GM23338 (cell line): ENCODE data around the gene SLC25A41. TPM values are rescaled to one million over a fixed set of nuclear protein-coding genes. Genes with fewer than 3 reads are reported as not detected.

Experiments
- ATAC-seq: fragments of 200-7000 bp; cut with Tn5 transposase; 3 replicates; pipeline ENCODE4 v1.9.1; 2020
- DNase-seq: peaks from one replicate; pipeline ENCODE4 v3.0.0-alpha.2; 2015; ENCODE audit warnings: low spot score
- H2AFZ ChIP-seq: fragments of 200-600 bp; sonication (generic); 2 replicates; pipeline ENCODE4 v1.8.0; 2016; ENCODE audit warnings: antibody characterized with exemption, mild to moderate bottlenecking, moderate library complexity
- H3F3A ChIP-seq: fragments of 200-600 bp; sonication (generic); replicated peaks from 2 replicates; pipeline ENCODE4 v1.8.0; 2017; ENCODE audit warnings: antibody characterized with exemption, mixed run types, low read depth
- H3K27ac ChIP-seq: fragments of 200-600 bp; sonication (generic); 2 replicates; pipeline ENCODE4 v1.6.1; 2016; ENCODE audit warnings: low read depth
- H3K27me3 ChIP-seq: fragments of 200-600 bp; sonication (generic); 2 replicates; pipeline ENCODE4 v1.8.0; 2016; ENCODE audit warnings: mild to moderate bottlenecking, mixed run types, moderate library complexity; ENCODE audit not compliant: insufficient read depth
- H3K36me3 ChIP-seq: fragments of 200-600 bp; sonication (generic); 2 replicates; pipeline ENCODE4 v1.8.0; 2016; ENCODE audit warnings: mild to moderate bottlenecking; ENCODE audit not compliant: insufficient read depth
- H3K4me1 ChIP-seq: fragments of 200-600 bp; sonication (generic); 2 replicates; pipeline ENCODE4 v1.8.0; 2016; ENCODE audit warnings: mild to moderate bottlenecking, moderate library complexity; ENCODE audit not compliant: insufficient read depth
- H3K4me2 ChIP-seq: fragments of 200-600 bp; sonication (generic); 2 replicates; pipeline ENCODE4 v1.7.1; 2017; ENCODE audit warnings: mixed run types
- H3K4me3 ChIP-seq: fragments of 200-600 bp; sonication (generic); 2 replicates; pipeline ENCODE4 v1.6.1; 2016; ENCODE audit warnings: mixed run types
- H3K79me2 ChIP-seq: fragments of 200-600 bp; sonication (generic); replicated peaks from 2 replicates; pipeline ENCODE4 v1.8.0; 2017; ENCODE audit warnings: mild to moderate bottlenecking; ENCODE audit not compliant: insufficient read depth
- H3K9me2 ChIP-seq: fragments of 200-600 bp; sonication (generic); 2 replicates; pipeline ENCODE4 v1.8.0; 2017; ENCODE audit not compliant: insufficient read depth
- H4K20me1 ChIP-seq: fragments of 200-600 bp; sonication (generic); replicated peaks from 2 replicates; pipeline ENCODE4 v1.8.0; 2017; ENCODE audit warnings: mild to moderate bottlenecking; ENCODE audit not compliant: insufficient read depth
- H3K27ac Mint-ChIP-seq: 2 replicates; pipeline ENCODE4 v1.8.0; 2020; ENCODE audit warnings: inconsistent platforms, mild to moderate bottlenecking, moderate library complexity, mixed read lengths
- H3K27me3 Mint-ChIP-seq: 3 replicates; pipeline ENCODE4 v1.8.0; 2022; ENCODE audit warnings: low read depth, mild to moderate bottlenecking, moderate library complexity, mixed read lengths, inconsistent platforms; ENCODE audit not compliant: insufficient read depth, poor library complexity
- H3K36me3 Mint-ChIP-seq: 3 replicates; pipeline ENCODE4 v1.8.0; 2021; ENCODE audit warnings: low read depth, mild to moderate bottlenecking, inconsistent platforms, moderate library complexity, mixed read lengths
- H3K4me1 Mint-ChIP-seq: 3 replicates; pipeline ENCODE4 v1.8.0; 2020; ENCODE audit warnings: mild to moderate bottlenecking, inconsistent platforms, mixed read lengths
- H3K4me3 Mint-ChIP-seq: 3 replicates; pipeline ENCODE4 v1.8.0; 2021; ENCODE audit warnings: moderate library complexity, mild to moderate bottlenecking, inconsistent platforms, mixed read lengths
- H3K9me3 Mint-ChIP-seq: 3 replicates; pipeline ENCODE4 v1.8.0; 2020; ENCODE audit warnings: moderate library complexity, mild to moderate bottlenecking, inconsistent platforms, mixed read lengths
- CREB1 ChIP-seq: fragments of 250-450 bp; sonication (Bioruptor Pico); IDR thresholded peaks from 2 replicates; pipeline ENCODE4 v1.5.0; 2020; ENCODE audit warnings: low read depth, mild to moderate bottlenecking, moderate library complexity
- EZH2 ChIP-seq: fragments of 200-600 bp; sonication (generic); IDR thresholded peaks from one replicate; pipeline ENCODE4 v1.8.0; 2017; ENCODE audit warnings: antibody characterized with exemption, mild to moderate bottlenecking, low read depth; ENCODE audit not compliant: unreplicated experiment
- NANOG ChIP-seq: IDR thresholded peaks from 2 replicates; pipeline ENCODE4 v1.6.1; 2016; ENCODE audit warnings: antibody characterized with exemption, borderline replicate concordance
- POLR2AphosphoS5 ChIP-seq: IDR thresholded peaks from 2 replicates; pipeline ENCODE4 v1.6.1; 2016; ENCODE audit warnings: antibody characterized with exemption, low read depth
- STAT1 ChIP-seq: IDR thresholded peaks from one replicate; pipeline ENCODE4 v1.6.1; 2016; ENCODE audit warnings: antibody characterized with exemption; ENCODE audit not compliant: unreplicated experiment
- ZNF114 ChIP-seq: fragments of 250-450 bp; sonication (Bioruptor Pico); IDR thresholded peaks from 2 replicates; pipeline ENCODE4 v1.5.0; 2020; ENCODE audit warnings: mild to moderate bottlenecking, moderate library complexity
- polyA plus RNA-seq: library from polyadenylated mRNA; unstranded; fragments of >200 nt; fragmentation: Nextera tagmentation; extraction: Ambion mirVana; gene quantifications from 2 replicates; pipeline ENCODE4 v1.2.1, GENCODE V29; 2016
- total RNA-seq: library from RNA; depleted of rRNA; stranded (reverse); fragments of >200 nt; shearing (Covaris generic); gene quantifications from 2 replicates; pipeline ENCODE4 v1.2.3, GENCODE V29; 2014
- TF ChIP-seq, protein P1 (sequence below), 2 experiments: fragments of 200-600 bp in 1 of 2; sonication (generic) in 1 of 2; conservative IDR thresholded peaks; 2 replicates each; pipeline versions ENCODE4 v1.5.1 to v1.6.1; 2016 to 2017; ENCODE audit warnings: antibody characterized with exemption in 2 of 2, low read depth in 2 of 2, mild to moderate bottlenecking in 2 of 2, moderate library complexity in 1 of 2
- TF ChIP-seq, protein P2 (sequence below): IDR thresholded peaks from 2 replicates; pipeline ENCODE4 v1.6.1; 2016; ENCODE audit warnings: antibody characterized with exemption
- TF ChIP-seq, protein P3 (sequence below): IDR thresholded peaks from one replicate; pipeline ENCODE4 v1.6.1; 2018; ENCODE audit warnings: antibody characterized with exemption; ENCODE audit not compliant: unreplicated experiment

Gene SLC25A41
- total and polyA plus RNA-seq, 2 experiments from 2014 or later, result 0.24 to 0.35 TPM

DNA sequence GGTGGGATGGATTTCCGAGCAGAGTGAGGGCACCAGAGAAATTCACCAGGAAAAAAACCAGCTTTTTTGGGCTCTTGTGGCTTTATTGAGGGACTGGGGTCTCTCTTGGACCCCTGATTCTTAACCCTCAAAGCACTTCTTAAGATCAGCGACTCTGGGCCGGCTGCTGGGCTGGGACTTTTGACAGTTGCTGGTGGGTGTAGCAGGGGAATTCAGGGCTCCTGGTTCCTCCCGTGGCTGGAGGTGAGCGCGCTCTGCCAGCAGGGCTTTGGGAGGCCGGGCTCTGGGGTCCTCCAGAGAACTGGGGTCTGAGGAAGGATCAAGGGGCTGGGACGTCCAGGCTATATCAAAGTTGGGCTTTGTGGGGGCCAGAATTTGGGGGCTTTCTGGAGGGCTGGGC, 33.8 kb upstream of the SLC25A41 start (continued):
- TF ChIP-seq, protein P1, sequence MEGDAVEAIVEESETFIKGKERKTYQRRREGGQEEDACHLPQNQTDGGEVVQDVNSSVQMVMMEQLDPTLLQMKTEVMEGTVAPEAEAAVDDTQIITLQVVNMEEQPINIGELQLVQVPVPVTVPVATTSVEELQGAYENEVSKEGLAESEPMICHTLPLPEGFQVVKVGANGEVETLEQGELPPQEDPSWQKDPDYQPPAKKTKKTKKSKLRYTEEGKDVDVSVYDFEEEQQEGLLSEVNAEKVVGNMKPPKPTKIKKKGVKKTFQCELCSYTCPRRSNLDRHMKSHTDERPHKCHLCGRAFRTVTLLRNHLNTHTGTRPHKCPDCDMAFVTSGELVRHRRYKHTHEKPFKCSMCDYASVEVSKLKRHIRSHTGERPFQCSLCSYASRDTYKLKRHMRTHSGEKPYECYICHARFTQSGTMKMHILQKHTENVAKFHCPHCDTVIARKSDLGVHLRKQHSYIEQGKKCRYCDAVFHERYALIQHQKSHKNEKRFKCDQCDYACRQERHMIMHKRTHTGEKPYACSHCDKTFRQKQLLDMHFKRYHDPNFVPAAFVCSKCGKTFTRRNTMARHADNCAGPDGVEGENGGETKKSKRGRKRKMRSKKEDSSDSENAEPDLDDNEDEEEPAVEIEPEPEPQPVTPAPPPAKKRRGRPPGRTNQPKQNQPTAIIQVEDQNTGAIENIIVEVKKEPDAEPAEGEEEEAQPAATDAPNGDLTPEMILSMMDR (conservative IDR thresholded peaks at IDR 0.05; ENCODE audit: low read depth in 2 of 2), result no peak
- TF ChIP-seq POLR2AphosphoS5, result no peak
- no peak for TF ChIP-seq ZNF114 (CRISPR knock-in tag)

DNA sequence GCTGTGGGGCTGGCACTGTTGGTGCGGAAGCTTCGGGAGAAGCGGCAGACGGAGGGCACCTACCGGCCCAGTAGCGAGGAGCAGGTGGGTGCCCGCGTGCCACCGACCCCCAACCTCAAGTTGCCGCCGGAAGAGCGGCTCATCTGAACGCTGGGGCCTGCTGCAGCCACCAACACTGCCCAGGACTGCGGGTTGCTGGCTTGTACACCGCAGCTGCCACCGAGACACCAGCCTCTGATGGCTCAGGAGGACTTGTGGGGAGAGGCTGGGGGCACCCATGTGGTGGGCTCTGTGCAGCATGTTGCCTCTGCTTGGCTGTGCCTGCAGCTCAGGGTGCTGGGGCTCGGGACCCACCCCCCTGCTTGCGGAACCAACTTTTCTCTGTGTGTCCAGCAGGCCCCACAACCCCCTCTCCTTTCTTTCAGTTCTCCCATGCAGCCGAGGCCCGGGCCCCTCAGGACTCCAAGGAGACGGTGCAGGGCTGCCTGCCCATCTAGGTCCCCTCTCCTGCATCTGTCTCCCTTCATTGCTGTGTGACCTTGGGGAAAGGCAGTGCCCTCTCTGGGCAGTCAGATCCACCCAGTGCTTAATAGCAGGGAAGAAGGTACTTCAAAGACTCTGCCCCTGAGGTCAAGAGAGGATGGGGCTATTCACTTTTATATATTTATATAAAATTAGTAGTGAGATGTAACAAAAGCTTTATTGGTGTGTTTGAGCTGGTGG, 33.1 kb upstream of the SLC25A41 start:
- no peak overlapping the region for H3K27ac ChIP-seq
- no peak overlapping the region for H3K4me2 ChIP-seq
- no peaks in the 10 kb centered on the region for H3K9me3 Mint-ChIP-seq
- 0 out of 2 replicates have a peak, but pooled peaks cover 6% of the 10 kb centered on the region for H3K4me1 ChIP-seq
- no peaks in the 10 kb centered on the region for H3K9me2 ChIP-seq
- peaks cover 16% of the 10 kb centered on the region for H3K27me3 Mint-ChIP-seq
- peaks cover 5% of the 10 kb centered on the region; the same call in 1 of the 2 replicates for H3K27me3 ChIP-seq
- H3K4me3 Mint-ChIP-seq, result no peak overlapping the region
- DNase-seq (no peak), ATAC-seq (no peak)
- no peaks in the 10 kb centered on the region for H3K36me3 ChIP-seq
- peaks cover 18% of the 10 kb centered on the region; the same call in 2 of the 3 replicates for H3K4me1 Mint-ChIP-seq
- H3F3A ChIP-seq, result no peaks in the 10 kb centered on the region
- H3K27ac Mint-ChIP-seq, result no peak overlapping the region
- peaks cover 19% of the 10 kb centered on the region for H3K36me3 Mint-ChIP-seq
- H4K20me1 ChIP-seq, result no peaks in the 10 kb centered on the region
- no peak overlapping the region for H3K4me3 ChIP-seq
- peaks cover 6% of the 10 kb centered on the region; the same call in 1 of the 2 replicates for H3K79me2 ChIP-seq
- no peak overlapping the region for H2AFZ ChIP-seq
- TF ChIP-seq, protein P2, sequence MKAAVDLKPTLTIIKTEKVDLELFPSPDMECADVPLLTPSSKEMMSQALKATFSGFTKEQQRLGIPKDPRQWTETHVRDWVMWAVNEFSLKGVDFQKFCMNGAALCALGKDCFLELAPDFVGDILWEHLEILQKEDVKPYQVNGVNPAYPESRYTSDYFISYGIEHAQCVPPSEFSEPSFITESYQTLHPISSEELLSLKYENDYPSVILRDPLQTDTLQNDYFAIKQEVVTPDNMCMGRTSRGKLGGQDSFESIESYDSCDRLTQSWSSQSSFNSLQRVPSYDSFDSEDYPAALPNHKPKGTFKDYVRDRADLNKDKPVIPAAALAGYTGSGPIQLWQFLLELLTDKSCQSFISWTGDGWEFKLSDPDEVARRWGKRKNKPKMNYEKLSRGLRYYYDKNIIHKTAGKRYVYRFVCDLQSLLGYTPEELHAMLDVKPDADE, result no peak
- no peak for TF ChIP-seq NANOG
- TF ChIP-seq, protein P1 (conservative IDR thresholded peaks at IDR 0.05; ENCODE audit: low read depth in 2 of 2), result no peak
- no peak for TF ChIP-seq EZH2
- no peak for TF ChIP-seq STAT1
- TF ChIP-seq CREB1, result no peak
- TF ChIP-seq, protein P3, sequence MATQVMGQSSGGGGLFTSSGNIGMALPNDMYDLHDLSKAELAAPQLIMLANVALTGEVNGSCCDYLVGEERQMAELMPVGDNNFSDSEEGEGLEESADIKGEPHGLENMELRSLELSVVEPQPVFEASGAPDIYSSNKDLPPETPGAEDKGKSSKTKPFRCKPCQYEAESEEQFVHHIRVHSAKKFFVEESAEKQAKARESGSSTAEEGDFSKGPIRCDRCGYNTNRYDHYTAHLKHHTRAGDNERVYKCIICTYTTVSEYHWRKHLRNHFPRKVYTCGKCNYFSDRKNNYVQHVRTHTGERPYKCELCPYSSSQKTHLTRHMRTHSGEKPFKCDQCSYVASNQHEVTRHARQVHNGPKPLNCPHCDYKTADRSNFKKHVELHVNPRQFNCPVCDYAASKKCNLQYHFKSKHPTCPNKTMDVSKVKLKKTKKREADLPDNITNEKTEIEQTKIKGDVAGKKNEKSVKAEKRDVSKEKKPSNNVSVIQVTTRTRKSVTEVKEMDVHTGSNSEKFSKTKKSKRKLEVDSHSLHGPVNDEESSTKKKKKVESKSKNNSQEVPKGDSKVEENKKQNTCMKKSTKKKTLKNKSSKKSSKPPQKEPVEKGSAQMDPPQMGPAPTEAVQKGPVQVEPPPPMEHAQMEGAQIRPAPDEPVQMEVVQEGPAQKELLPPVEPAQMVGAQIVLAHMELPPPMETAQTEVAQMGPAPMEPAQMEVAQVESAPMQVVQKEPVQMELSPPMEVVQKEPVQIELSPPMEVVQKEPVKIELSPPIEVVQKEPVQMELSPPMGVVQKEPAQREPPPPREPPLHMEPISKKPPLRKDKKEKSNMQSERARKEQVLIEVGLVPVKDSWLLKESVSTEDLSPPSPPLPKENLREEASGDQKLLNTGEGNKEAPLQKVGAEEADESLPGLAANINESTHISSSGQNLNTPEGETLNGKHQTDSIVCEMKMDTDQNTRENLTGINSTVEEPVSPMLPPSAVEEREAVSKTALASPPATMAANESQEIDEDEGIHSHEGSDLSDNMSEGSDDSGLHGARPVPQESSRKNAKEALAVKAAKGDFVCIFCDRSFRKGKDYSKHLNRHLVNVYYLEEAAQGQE, result no peak
